Measurements from ENCODE around the gene LILRB3.
"Not testable (repeated sequence)": the region's sequence is repeated elsewhere in the genome, so short reads cannot be mapped to it uniquely, and the experiment has no call there.

The LILRB3 gene

GRCh38 chr19:54188215-54188871 lies 34.5 kb downstream of the LILRB3 start:
- peak overlapping the region; percentile 67 for H3K4me3 ChIP-seq (ENCODE audit: low read length)
- peak; percentile 26 for DNase-seq (ENCODE audit: low read depth)
- TF ChIP-seq, protein P1, sequence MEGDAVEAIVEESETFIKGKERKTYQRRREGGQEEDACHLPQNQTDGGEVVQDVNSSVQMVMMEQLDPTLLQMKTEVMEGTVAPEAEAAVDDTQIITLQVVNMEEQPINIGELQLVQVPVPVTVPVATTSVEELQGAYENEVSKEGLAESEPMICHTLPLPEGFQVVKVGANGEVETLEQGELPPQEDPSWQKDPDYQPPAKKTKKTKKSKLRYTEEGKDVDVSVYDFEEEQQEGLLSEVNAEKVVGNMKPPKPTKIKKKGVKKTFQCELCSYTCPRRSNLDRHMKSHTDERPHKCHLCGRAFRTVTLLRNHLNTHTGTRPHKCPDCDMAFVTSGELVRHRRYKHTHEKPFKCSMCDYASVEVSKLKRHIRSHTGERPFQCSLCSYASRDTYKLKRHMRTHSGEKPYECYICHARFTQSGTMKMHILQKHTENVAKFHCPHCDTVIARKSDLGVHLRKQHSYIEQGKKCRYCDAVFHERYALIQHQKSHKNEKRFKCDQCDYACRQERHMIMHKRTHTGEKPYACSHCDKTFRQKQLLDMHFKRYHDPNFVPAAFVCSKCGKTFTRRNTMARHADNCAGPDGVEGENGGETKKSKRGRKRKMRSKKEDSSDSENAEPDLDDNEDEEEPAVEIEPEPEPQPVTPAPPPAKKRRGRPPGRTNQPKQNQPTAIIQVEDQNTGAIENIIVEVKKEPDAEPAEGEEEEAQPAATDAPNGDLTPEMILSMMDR (IDR thresholded peaks at IDR 0.05; ENCODE audit: insufficient read depth, low read depth, low read length, missing control alignments) = no peak

DNA sequence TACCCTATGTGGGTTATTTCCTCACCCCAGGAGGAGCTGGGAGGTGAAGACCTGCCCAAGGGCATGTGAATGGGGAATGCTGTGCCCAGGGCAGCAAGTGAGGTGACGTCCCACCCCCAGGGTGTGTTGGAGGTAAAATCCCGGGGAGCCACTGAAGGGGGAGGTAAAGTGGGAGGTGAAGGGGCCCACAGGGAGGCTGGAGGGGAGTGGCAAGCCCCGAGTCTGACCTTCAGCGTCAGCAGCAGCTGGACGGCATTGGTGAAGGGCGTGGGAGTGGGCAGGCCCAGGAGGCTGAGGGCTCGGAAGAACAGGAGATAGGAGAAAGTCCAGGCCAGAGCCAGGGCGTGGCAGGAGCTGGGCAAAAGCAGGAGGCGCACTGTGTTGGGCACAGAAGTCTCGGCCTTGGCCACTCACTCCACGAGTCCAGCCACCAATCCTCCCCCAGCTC lies 35.8 kb downstream of the LILRB3 start:
- no peak overlapping the region for H3K4me3 ChIP-seq (ENCODE audit: low read length)
- TF ChIP-seq, protein P1 (IDR thresholded peaks at IDR 0.05; ENCODE audit: insufficient read depth, low read depth, low read length, missing control alignments) = no peak
- no peak for DNase-seq (ENCODE audit: low read depth)

DNA sequence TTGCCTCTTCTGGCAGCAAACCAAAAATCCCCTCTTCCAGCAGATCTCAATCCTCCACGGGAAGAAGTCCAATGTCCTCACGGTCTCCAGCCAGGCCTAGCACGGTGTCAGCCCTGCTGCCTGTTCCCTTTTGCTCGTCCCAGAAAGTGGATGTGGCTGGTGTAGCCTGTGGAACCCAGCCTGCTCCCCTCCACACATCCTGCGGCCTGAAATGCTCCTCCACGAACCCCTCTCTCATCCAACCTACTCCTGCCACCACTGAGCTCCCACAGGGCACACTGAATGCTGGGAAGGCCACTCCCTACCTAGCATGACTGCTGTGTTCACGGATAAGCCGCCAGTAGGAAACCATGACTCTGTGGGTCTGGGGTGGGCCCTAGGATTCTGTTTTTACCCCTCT lies 36.5 kb downstream of the LILRB3 start:
- DNase-seq (ENCODE audit: low read depth) = no peak
- H3K4me3 ChIP-seq (ENCODE audit: low read length) = no peak overlapping the region
- TF ChIP-seq, protein P1 (IDR thresholded peaks at IDR 0.05; ENCODE audit: insufficient read depth, low read depth, low read length, missing control alignments) = no peak

DNA sequence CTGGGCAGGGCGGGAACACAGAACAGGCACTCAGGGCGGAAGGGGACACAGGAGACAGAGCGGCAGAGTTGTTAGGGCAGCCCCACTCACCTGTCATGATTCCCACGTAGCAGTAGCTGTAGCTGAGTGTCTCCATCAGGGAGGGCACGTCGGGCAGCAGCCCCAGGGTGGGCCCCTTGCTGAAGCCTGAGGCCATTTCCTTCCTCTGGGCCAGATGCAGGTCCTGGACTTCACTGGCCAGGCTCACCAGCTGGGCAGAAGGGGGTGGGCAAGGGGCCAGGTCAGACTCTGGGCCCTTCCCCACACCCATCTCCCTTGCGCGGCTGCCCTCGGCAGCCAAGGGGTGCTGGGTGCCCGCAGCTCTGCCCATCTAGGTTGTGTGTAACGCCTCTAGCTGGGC lies 39.4 kb downstream of the LILRB3 start:
- TF ChIP-seq, protein P1 (IDR thresholded peaks at IDR 0.05; ENCODE audit: insufficient read depth, low read depth, low read length, missing control alignments) = no peak
- DNase-seq (ENCODE audit: low read depth) = no peak
- no peak overlapping the region for H3K4me3 ChIP-seq (ENCODE audit: low read length)

DNA sequence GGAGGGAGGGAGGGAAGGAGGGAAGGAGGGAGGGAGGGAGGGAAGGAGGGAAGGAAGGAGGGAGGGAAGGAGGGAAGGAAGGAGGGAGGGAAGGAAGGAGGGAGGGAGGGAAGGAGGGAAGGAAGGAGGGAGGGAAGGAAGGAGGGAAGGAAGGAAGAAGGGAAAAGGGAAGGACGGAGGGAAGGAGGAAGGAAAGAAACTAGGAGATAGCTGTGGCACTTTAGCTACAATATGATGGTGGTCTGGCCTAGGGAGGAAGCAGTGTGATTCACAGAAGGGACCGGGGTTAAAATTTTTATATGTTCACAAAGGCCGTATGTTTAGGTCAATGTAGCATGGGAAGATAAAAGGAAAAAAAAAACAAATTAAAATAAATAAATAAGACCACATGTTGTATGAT lies 40.9 kb downstream of the LILRB3 start:
- DNase-seq (ENCODE audit: low read depth); H3K4me3 ChIP-seq (ENCODE audit: low read length): not testable (repeated sequence)

- H3K4me3 ChIP-seq (ENCODE audit: low read length) = no peak overlapping the region
- DNase-seq (ENCODE audit: low read depth) = no peak
- TF ChIP-seq, protein P1 (IDR thresholded peaks at IDR 0.05; ENCODE audit: insufficient read depth, low read depth, low read length, missing control alignments) = no peak
Observed at GRCh38 chr19:54180691-54181091, 42.1 kb downstream of the LILRB3 start.

DNA sequence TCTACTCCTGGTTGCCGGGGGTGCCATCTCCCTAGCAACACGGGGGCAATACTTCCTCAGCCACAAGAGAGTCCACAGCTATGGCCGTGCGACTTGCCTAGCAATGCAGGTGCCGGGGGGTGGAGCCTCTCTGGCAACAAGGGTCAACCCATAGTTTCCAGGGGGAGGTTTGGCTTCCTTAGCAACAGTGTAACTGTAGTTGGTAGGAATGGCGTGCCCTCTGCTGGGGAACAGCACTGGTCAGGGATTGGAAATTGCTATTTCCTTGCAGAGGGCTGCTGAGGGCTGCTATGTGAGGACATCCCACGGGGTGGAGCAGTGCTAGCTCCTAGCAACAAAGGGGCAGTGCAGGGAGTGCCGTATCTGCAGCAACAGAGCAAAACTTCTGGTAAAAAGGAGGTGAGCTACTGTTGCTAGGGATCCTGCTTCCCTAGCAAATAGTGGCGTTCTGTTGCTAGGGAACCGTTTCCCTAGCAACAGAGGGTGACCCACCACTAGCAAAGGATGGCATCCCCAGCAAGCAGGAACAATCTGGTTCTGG lies 42.8 kb downstream of the LILRB3 start:
- DNase-seq (ENCODE audit: low read depth) = peak; percentile 63
- H3K4me3 ChIP-seq (ENCODE audit: low read length) = no peak overlapping the region
- TF ChIP-seq, protein P1 (IDR thresholded peaks at IDR 0.05; ENCODE audit: insufficient read depth, low read depth, low read length, missing control alignments) = peak; percentile 47
